ENCODE measurements around the gene SOST.

The SOST gene

GRCh38 chr17:43791589-43791988, 33.0 kb upstream of the SOST start:
- no peaks in the 10 kb centered on the region for H3K36me3 ChIP-seq (ENCODE audit: insufficient read depth, insufficient read length, low read length)
- no peak for TF ChIP-seq YY1 (IDR thresholded peaks at IDR 0.05; ENCODE audit: insufficient read depth, insufficient read length)
- no peak for TF ChIP-seq SUZ12 (IDR thresholded peaks at IDR 0.05; ENCODE audit: extremely low read depth, insufficient read depth, insufficient read length)
- TF ChIP-seq ZNF274 (IDR thresholded peaks at IDR 0.05; ENCODE audit: low read depth, low read length) = no peak
- no peaks in the 10 kb centered on the region for H3K9me3 ChIP-seq (ENCODE audit: insufficient read depth, low read length)
- DNase-seq (ENCODE audit: low read depth, low spot score) = no peak
- H3K4me3 ChIP-seq (ENCODE audit: insufficient read length, low read depth) = no peak overlapping the region
- H3K9ac ChIP-seq (ENCODE audit: insufficient read length, low read depth) = no peak overlapping the region
- H3K27me3 ChIP-seq (ENCODE audit: insufficient read depth, insufficient read length) = no peaks in the 10 kb centered on the region
- H3K4me1 ChIP-seq (ENCODE audit: insufficient read depth, insufficient read length) = no peaks in the 10 kb centered on the region

GRCh38 chr17:43790311-43790940, 31.8 kb upstream of the SOST start:
- TF ChIP-seq ZNF274 (IDR thresholded peaks at IDR 0.05; ENCODE audit: low read depth, low read length) (no peak), YY1 (IDR thresholded peaks at IDR 0.05; ENCODE audit: insufficient read depth, insufficient read length) (no peak), SUZ12 (IDR thresholded peaks at IDR 0.05; ENCODE audit: extremely low read depth, insufficient read depth, insufficient read length) (no peak)
- Histone ChIP-seq H3K4me3 (ENCODE audit: insufficient read length, low read depth) (no peak overlapping the region), H3K36me3 (ENCODE audit: insufficient read depth, insufficient read length, low read length) (no peaks in the 10 kb centered on the region), H3K9me3 (ENCODE audit: insufficient read depth, low read length) (no peaks in the 10 kb centered on the region), H3K9ac (ENCODE audit: insufficient read length, low read depth) (no peak overlapping the region), H3K27me3 (ENCODE audit: insufficient read depth, insufficient read length) (no peaks in the 10 kb centered on the region), H3K4me1 (ENCODE audit: insufficient read depth, insufficient read length) (no peaks in the 10 kb centered on the region)
- no peak for DNase-seq (ENCODE audit: low read depth, low spot score)

- no peaks in the 10 kb centered on the region for H3K36me3 ChIP-seq (ENCODE audit: insufficient read depth, insufficient read length, low read length)
- no peaks in the 10 kb centered on the region for H3K9me3 ChIP-seq (ENCODE audit: insufficient read depth, low read length)
- H3K4me3 ChIP-seq (ENCODE audit: insufficient read length, low read depth) = no peak overlapping the region
- TF ChIP-seq ZNF274 (IDR thresholded peaks at IDR 0.05; ENCODE audit: low read depth, low read length) (no peak), YY1 (IDR thresholded peaks at IDR 0.05; ENCODE audit: insufficient read depth, insufficient read length) (no peak), SUZ12 (IDR thresholded peaks at IDR 0.05; ENCODE audit: extremely low read depth, insufficient read depth, insufficient read length) (no peak)
- no peak overlapping the region for H3K9ac ChIP-seq (ENCODE audit: insufficient read length, low read depth)
- DNase-seq (ENCODE audit: low read depth, low spot score) = no peak
- no peaks in the 10 kb centered on the region for H3K4me1 ChIP-seq (ENCODE audit: insufficient read depth, insufficient read length)
- no peaks in the 10 kb centered on the region for H3K27me3 ChIP-seq (ENCODE audit: insufficient read depth, insufficient read length)
Observed at GRCh38 chr17:43789482-43789881, 30.9 kb upstream of the SOST start.

GRCh38 chr17:43788540-43788939, 29.9 kb upstream of the SOST start:
- no peaks in the 10 kb centered on the region for H3K36me3 ChIP-seq (ENCODE audit: insufficient read depth, insufficient read length, low read length)
- H3K4me1 ChIP-seq (ENCODE audit: insufficient read depth, insufficient read length) = no peaks in the 10 kb centered on the region
- no peak overlapping the region for H3K9ac ChIP-seq (ENCODE audit: insufficient read length, low read depth)
- no peaks in the 10 kb centered on the region for H3K27me3 ChIP-seq (ENCODE audit: insufficient read depth, insufficient read length)
- H3K9me3 ChIP-seq (ENCODE audit: insufficient read depth, low read length) = no peaks in the 10 kb centered on the region
- DNase-seq (ENCODE audit: low read depth, low spot score) = no peak
- TF ChIP-seq ZNF274 (IDR thresholded peaks at IDR 0.05; ENCODE audit: low read depth, low read length) = no peak
- TF ChIP-seq YY1 (IDR thresholded peaks at IDR 0.05; ENCODE audit: insufficient read depth, insufficient read length) = no peak
- TF ChIP-seq SUZ12 (IDR thresholded peaks at IDR 0.05; ENCODE audit: extremely low read depth, insufficient read depth, insufficient read length) = no peak
- H3K4me3 ChIP-seq (ENCODE audit: insufficient read length, low read depth) = no peak overlapping the region

GRCh38 chr17:43787728-43788127, 29.1 kb upstream of the SOST start:
- no peak overlapping the region for H3K4me3 ChIP-seq (ENCODE audit: insufficient read length, low read depth)

GRCh38 chr17:43784628-43785101, 26.1 kb upstream of the SOST start:
- peaks cover 2% of the 10 kb centered on the region for H3K4me1 ChIP-seq (ENCODE audit: insufficient read depth, insufficient read length)
- no peaks in the 10 kb centered on the region for H3K27me3 ChIP-seq (ENCODE audit: insufficient read depth, insufficient read length)
- no peak overlapping the region for H3K9ac ChIP-seq (ENCODE audit: insufficient read length, low read depth)
- no peak for DNase-seq (ENCODE audit: low read depth, low spot score)
- no peaks in the 10 kb centered on the region for H3K36me3 ChIP-seq (ENCODE audit: insufficient read depth, insufficient read length, low read length)
- H3K4me3 ChIP-seq (ENCODE audit: insufficient read length, low read depth) = no peak overlapping the region
- TF ChIP-seq ZNF274 (IDR thresholded peaks at IDR 0.05; ENCODE audit: low read depth, low read length) (no peak), SUZ12 (IDR thresholded peaks at IDR 0.05; ENCODE audit: extremely low read depth, insufficient read depth, insufficient read length) (no peak), YY1 (IDR thresholded peaks at IDR 0.05; ENCODE audit: insufficient read depth, insufficient read length) (no peak)
- no peaks in the 10 kb centered on the region for H3K9me3 ChIP-seq (ENCODE audit: insufficient read depth, low read length)

More at GRCh38 chr17:43787728-43788127, 29.1 kb upstream of the SOST start:
- no peak for DNase-seq (ENCODE audit: low read depth, low spot score)
- H3K9me3 ChIP-seq (ENCODE audit: insufficient read depth, low read length) = no peaks in the 10 kb centered on the region
- no peak for TF ChIP-seq ZNF274 (IDR thresholded peaks at IDR 0.05; ENCODE audit: low read depth, low read length)
- no peak overlapping the region for H3K9ac ChIP-seq (ENCODE audit: insufficient read length, low read depth)
- no peaks in the 10 kb centered on the region for H3K4me1 ChIP-seq (ENCODE audit: insufficient read depth, insufficient read length)
- no peaks in the 10 kb centered on the region for H3K36me3 ChIP-seq (ENCODE audit: insufficient read depth, insufficient read length, low read length)
- H3K27me3 ChIP-seq (ENCODE audit: insufficient read depth, insufficient read length) = no peaks in the 10 kb centered on the region

- no peaks in the 10 kb centered on the region for H3K36me3 ChIP-seq (ENCODE audit: insufficient read depth, insufficient read length, low read length)
- no peaks in the 10 kb centered on the region for H3K27me3 ChIP-seq (ENCODE audit: insufficient read depth, insufficient read length)
- H3K9me3 ChIP-seq (ENCODE audit: insufficient read depth, low read length) = no peaks in the 10 kb centered on the region
- H3K4me1 ChIP-seq (ENCODE audit: insufficient read depth, insufficient read length) = peaks cover 5% of the 10 kb centered on the region
- H3K9ac ChIP-seq (ENCODE audit: insufficient read length, low read depth) = no peak overlapping the region
- no peak overlapping the region for H3K4me3 ChIP-seq (ENCODE audit: insufficient read length, low read depth)
- DNase-seq (ENCODE audit: low read depth, low spot score) = no peak
- no peak for TF ChIP-seq ZNF274 (IDR thresholded peaks at IDR 0.05; ENCODE audit: low read depth, low read length)
- no peak for TF ChIP-seq SUZ12 (IDR thresholded peaks at IDR 0.05; ENCODE audit: extremely low read depth, insufficient read depth, insufficient read length)
- no peak for TF ChIP-seq YY1 (IDR thresholded peaks at IDR 0.05; ENCODE audit: insufficient read depth, insufficient read length)
Observed at GRCh38 chr17:43784068-43784467, 25.5 kb upstream of the SOST start.

Data from NT2/D1 (cell line).